ENCODE results near the gene SCAND1. TPM values are rescaled to one million over a fixed set of nuclear protein-coding genes. Genes with fewer than 3 reads are reported as not detected.

The SCAND1 gene
- total RNA-seq, 1 donor from 2014 or later = 119 TPM

DNA sequence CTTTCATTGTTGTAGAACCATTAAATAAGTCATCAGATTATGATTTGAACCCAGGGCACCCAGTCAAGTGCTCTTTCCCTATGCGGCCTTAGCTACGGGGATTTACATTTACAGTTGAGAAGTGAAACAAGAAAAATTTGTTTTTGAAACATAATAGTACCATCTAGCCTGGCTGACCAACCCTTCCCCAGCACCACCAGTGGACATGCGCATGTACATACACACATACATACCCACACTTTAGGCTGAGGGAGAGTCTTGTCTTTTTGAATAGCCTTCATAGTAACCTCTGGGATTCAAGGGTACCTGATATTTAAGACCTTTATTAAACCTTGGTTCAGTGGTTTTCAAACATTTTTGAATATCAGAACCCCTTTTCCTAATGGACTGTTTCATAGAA is 33.8 kb downstream of the SCAND1 start:
- TF ChIP-seq CTCF (IDR thresholded peaks at IDR 0.05; ENCODE audit: insufficient read depth, low read length, poor library complexity, severe bottlenecking) = no peak

GRCh38 chr20:35918021-35918420 is 36.3 kb downstream of the SCAND1 start:
- Histone ChIP-seq H3K36me3 (ENCODE audit: control insufficient read depth, insufficient read depth, low read length) (peaks cover 1% of the 10 kb centered on the region), H3K4me3 (ENCODE audit: low read depth, low read length) (no peak overlapping the region)

More for the DNA sequence above, 33.8 kb downstream of the SCAND1 start:
- peaks cover 1% of the 10 kb centered on the region for H3K36me3 ChIP-seq (ENCODE audit: control insufficient read depth, insufficient read depth, low read length)
- H3K27me3 ChIP-seq (ENCODE audit: control insufficient read depth, insufficient read depth, low read length) = no peaks in the 10 kb centered on the region
- no peak overlapping the region for H3K4me3 ChIP-seq (ENCODE audit: low read depth, low read length)
- no peak for DNase-seq (ENCODE audit: low read depth)

DNA sequence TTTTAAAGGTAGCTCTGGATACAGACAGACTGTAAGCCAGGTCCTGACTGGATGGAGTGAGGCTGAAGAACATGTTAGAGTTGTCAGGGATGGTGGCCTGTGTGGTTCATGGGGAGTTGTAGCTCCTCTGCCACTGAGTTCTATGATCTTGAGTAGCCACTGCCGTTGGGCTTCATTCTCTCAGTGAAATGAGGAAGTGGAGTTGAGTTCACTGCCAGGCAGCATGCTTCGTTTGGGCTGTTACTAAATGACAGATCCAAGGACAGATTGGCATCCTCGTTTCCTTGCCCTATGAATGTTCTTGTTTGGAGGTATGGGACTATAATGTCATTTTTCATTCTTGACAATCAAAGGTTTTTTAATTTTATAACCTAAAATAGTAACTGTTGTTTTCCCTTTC is 37.2 kb downstream of the SCAND1 start:
- Histone ChIP-seq H3K4me3 (ENCODE audit: low read depth, low read length) (no peak overlapping the region), H3K27me3 (ENCODE audit: control insufficient read depth, insufficient read depth, low read length) (no peaks in the 10 kb centered on the region), H3K36me3 (ENCODE audit: control insufficient read depth, insufficient read depth, low read length) (peaks cover 1% of the 10 kb centered on the region)
- TF ChIP-seq CTCF (IDR thresholded peaks at IDR 0.05; ENCODE audit: insufficient read depth, low read length, poor library complexity, severe bottlenecking) = no peak
- DNase-seq (ENCODE audit: low read depth) = no peak

More at GRCh38 chr20:35918021-35918420, 36.3 kb downstream of the SCAND1 start:
- TF ChIP-seq CTCF (IDR thresholded peaks at IDR 0.05; ENCODE audit: insufficient read depth, low read length, poor library complexity, severe bottlenecking) = no peak
- no peaks in the 10 kb centered on the region for H3K27me3 ChIP-seq (ENCODE audit: control insufficient read depth, insufficient read depth, low read length)
- no peak for DNase-seq (ENCODE audit: low read depth)

DNA sequence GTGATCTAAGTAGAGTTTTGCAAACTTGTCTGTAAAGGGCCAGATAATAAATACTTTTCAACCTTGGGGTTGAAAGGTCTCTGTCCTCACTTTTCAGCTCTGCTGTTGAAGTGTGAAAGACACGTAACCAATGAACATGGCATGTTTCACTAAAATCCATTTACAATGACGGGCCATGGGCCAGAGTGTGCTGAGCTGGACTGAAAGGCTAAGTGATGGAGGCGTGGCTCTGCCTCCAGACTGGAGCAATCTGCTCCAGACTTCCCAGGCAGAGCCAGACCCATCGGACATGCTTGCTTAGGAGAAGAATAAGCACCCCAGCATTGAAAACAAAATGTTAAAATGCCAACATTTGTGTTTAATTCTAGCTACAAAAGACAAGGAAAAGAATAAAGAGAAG is 41.4 kb downstream of the SCAND1 start:
- no peak for DNase-seq (ENCODE audit: low read depth)
- H3K36me3 ChIP-seq (ENCODE audit: control insufficient read depth, insufficient read depth, low read length) = peaks cover 1% of the 10 kb centered on the region
- TF ChIP-seq CTCF (IDR thresholded peaks at IDR 0.05; ENCODE audit: insufficient read depth, low read length, poor library complexity, severe bottlenecking) = no peak
- no peak overlapping the region for H3K4me3 ChIP-seq (ENCODE audit: low read depth, low read length)
- H3K27me3 ChIP-seq (ENCODE audit: control insufficient read depth, insufficient read depth, low read length) = no peaks in the 10 kb centered on the region

DNA sequence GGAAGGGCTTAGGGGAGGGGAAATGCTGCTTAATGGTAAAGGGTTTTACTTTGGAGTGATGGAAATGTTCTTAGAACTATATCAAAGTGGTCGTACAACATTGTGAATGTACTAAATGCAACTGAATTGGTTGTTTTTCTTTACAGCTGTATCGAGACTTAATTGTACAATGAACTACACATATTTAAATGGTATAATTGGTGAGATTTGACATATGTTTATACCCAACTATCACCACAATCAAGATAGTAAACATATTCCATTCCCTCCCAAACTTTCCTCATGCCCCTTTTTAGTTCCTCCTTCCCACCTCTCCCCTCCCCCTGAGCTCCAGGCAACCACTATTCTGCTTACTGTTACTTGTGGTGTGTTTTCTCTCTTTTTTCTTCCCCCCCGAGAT is 44.0 kb downstream of the SCAND1 start:
- DNase-seq (ENCODE audit: low read depth) = no peak
- no peaks in the 10 kb centered on the region for H3K36me3 ChIP-seq (ENCODE audit: control insufficient read depth, insufficient read depth, low read length)
- no peaks in the 10 kb centered on the region for H3K27me3 ChIP-seq (ENCODE audit: control insufficient read depth, insufficient read depth, low read length)
- no peak overlapping the region for H3K4me3 ChIP-seq (ENCODE audit: low read depth, low read length)
- TF ChIP-seq CTCF (IDR thresholded peaks at IDR 0.05; ENCODE audit: insufficient read depth, low read length, poor library complexity, severe bottlenecking) = no peak

DNA sequence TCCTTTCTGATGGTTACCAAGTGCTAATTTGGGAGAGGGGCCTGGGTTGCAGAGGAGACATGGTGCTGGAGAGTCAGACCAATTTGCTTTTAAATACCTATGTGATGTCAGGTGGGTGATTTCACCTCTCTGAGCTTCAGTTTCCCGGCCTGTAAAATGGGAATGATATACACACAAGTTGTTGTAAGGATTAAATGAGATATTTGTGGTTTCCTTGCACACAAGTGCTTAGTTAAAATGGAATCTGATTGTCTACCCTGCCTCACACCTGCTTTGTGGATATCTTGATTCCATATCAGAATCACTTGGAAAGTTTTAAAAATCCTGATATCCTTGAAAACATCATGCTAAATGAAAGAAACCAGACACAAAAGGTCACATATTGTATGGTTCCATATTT is 44.5 kb downstream of the SCAND1 start:
- TF ChIP-seq CTCF (IDR thresholded peaks at IDR 0.05; ENCODE audit: insufficient read depth, low read length, poor library complexity, severe bottlenecking) = no peak
- Histone ChIP-seq H3K27me3 (ENCODE audit: control insufficient read depth, insufficient read depth, low read length) (no peaks in the 10 kb centered on the region), H3K36me3 (ENCODE audit: control insufficient read depth, insufficient read depth, low read length) (no peaks in the 10 kb centered on the region), H3K4me3 (ENCODE audit: low read depth, low read length) (no peak overlapping the region)
- no peak for DNase-seq (ENCODE audit: low read depth)
